ENCODE data around the gene CELF2.

Gene CELF2

DNA sequence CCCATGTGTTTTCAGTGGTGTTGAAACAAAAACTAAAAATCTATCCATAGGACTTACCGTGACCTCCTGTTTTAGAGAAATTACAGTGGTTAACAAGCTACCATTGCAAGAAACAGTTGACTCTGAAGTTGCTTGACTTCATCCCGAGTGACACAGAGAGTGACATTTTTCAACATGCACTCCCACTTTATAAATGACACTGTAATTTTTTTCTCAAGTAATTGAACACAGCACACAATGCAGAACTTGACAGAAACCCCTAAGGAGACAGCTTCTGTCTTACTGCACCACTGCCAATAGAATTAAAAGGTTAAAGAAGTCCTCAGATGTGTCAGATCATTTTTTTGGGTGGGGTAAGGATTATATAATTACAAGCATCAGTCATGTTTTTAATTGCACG lies 246.1 kb downstream of the CELF2 start:
- DNase-seq (ENCODE audit: low read depth, low spot score) = no peak
- H3K4me3 ChIP-seq (ENCODE audit: low read length) = no peak overlapping the region

DNA sequence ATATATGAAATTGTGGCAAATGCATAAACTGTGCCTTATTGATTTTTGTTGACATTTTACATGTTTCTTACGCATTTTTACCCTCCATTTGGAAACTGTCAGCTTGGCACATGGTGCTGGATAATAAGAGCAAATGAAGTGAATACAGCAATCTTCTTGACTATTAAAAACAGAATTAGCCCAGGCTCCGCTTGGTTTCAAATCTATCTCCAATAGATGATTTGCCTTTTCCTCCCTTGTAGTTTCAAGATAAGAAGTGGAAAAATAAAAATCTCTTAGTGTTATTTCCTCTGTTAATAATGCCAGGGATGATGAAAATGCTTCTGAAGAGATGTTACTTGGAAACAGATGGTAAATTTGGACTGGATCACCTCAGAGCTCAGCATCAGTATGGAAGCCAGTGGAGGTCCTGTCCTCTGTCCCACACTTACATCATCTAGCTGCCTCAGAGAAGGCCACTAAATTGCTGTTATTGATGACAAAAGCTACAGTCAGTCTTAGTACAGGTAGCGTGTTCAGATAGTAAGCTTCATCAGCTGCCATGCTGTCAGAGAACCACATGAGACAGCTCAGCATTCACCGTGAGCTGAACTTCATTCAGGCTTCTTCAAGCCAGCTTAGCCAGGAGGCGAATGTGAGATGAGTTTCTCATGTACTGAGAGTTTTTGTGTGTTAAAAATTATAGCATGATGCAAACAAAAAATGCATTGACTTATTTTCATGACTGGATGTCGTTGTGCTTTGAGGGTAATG lies 246.8 kb downstream of the CELF2 start:
- DNase-seq (ENCODE audit: low read depth, low spot score) = no peak
- no peak overlapping the region for H3K4me3 ChIP-seq (ENCODE audit: low read length)

DNA sequence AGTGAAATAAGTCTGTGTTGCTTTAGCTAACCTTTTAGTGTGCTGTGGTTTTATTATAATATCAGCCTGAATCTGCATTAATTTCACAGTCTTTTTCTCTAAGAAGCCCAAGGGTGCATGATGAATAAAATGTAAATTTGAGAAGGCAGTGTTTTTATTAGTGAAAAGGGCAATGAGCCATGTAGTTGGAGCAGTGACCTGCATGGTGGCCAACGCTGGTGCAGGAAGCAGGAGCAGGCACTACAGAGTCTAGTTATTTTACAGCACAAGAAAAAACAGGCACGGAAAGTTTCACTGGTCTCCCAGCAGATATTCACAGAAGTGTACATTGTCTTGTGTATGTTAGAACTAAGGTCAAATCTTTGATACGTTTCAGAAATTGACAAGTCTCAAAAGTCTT lies 247.8 kb downstream of the CELF2 start:
- H3K4me3 ChIP-seq (ENCODE audit: low read length) = no peak overlapping the region
- no peak for DNase-seq (ENCODE audit: low read depth, low spot score)

DNA sequence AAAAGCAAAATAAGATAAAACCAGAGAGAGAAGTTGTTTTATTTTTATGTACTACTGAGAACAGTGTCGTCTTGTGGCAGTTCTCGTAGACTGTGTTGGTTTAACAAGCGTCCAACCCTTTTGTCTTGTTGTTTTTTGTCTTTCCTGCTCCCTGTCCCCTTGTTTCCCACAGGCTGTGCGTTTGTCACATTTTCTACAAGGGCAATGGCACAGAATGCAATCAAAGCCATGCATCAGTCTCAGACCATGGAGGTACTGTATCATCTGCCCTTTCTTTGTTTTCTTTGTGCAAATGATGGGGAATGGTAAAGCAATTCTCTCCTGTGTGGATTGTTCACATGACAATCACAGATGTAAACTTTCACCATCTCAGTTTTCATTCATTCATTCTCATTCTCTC lies 248.8 kb downstream of the CELF2 start:
- H3K4me3 ChIP-seq (ENCODE audit: low read length) = no peak overlapping the region
- DNase-seq (ENCODE audit: low read depth, low spot score) = no peak

DNA sequence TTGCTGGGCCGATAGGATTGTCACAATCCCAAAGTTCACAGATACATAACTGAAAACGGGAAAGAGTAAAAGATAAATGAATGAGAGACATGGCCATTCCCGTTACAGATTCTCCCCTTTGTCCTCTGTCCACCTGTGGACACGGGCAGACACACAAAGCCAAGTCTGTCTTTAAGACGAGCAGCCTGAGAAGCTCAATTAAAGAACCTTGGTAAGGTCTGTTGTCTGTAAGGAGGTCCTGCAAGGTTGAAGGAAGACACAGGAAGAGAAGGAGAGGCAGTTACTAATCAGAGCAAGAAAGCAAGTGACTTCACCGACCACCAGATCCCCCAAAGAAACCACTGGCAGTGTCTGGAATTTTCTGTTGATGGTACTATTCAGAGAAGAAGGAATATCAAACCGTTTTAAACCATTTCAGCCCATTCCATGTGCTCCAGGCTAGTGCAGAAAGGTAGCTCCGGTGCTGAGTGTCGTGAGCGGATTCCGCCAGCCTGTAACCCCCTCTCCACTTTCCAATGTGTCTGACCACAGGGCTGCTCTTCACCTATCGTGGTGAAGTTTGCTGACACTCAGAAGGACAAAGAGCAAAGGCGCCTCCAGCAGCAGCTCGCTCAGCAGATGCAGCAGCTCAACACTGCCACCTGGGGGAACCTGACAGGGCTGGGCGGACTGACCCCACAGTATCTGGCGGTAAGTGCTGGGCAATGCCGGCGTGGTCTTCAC lies 252.6 kb downstream of the CELF2 start:
- DNase-seq (ENCODE audit: low read depth, low spot score) = peak; percentile 34
- H3K4me3 ChIP-seq (ENCODE audit: low read length) = no peak overlapping the region

DNA sequence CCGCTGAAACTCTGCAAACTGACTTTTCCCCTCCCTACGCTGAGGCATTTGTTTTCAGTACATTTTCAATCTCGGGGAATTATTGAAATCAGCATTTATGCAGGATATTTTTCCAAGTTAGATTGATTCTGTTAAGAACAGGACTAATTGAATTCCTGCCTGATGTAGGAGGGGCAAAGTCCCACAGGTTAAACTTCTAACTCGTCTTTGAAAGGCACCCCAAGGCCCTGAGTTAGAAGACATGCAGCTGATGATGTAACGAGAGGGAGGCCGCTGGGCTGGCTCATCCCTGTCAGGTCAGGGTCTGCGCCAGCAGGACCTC lies 253.1 kb downstream of the CELF2 start:
- no peak overlapping the region for H3K4me3 ChIP-seq (ENCODE audit: low read length)
- no peak for DNase-seq (ENCODE audit: low read depth, low spot score)

DNA sequence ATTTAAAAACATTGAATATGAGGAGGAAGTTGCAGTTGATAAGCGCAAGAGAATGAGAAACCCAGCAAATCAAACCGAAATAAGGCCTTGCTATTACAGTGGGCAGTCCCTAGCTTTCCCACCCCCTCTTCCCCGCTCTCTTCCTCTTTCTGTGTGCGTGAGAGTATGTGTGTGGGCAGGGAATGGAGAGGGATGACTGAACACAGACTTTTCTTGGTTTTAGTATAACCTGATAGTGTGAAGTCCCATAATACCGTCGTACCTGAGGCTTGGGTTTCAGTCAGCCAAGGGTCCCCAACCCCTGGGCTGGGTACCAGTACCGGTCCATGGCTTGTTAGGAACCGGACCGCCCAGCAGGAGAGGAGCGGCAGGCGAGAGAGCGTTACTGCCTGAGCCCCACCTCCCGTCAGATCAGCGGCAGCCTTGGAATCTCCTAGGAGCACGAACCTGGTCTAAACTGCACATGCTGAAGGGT lies 255.3 kb downstream of the CELF2 start:
- no peak for DNase-seq (ENCODE audit: low read depth, low spot score)
- H3K4me3 ChIP-seq (ENCODE audit: low read length) = no peak overlapping the region

DNA sequence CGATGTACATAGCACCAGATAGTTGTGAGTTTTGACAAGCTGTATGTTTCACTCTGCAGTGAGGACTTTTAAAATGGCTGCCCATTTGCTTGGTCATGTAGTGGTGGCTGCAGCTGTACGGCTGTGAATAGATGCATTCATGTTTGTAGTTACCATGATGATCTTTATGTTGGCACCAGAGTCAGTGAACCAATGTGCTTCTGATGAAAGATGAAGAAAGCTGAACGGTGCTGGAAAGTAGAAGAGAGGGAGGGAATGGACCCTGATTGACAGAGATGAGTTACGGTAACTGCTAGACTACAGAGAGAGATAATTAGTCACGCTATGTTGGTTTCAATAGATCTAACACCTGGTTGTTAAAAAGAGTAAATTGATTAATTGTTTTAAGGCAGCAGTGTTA lies 256.8 kb downstream of the CELF2 start:
- DNase-seq (ENCODE audit: low read depth, low spot score) = no peak
- no peak overlapping the region for H3K4me3 ChIP-seq (ENCODE audit: low read length)

DNA sequence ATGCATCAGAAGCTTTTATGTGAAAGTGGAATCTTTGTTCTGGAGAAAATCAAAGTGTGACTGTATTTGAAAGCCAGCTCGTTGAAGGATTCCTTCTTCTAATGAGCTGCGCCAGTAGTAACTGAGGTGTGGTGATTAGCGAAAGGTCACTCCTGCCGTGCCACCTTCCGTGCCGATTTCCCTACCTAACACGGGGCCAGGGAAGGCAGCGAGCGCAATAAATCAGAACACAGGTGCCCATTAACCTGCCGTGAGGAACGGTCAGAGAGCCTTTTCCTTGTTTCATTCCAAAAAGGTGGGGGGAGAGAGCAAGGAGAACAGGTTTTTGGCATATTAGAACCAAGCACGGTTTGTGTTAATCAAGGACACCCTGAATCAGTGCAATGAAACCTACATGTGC lies 258.0 kb downstream of the CELF2 start:
- no peak for DNase-seq (ENCODE audit: low read depth, low spot score)
- no peak overlapping the region for H3K4me3 ChIP-seq (ENCODE audit: low read length)

DNA sequence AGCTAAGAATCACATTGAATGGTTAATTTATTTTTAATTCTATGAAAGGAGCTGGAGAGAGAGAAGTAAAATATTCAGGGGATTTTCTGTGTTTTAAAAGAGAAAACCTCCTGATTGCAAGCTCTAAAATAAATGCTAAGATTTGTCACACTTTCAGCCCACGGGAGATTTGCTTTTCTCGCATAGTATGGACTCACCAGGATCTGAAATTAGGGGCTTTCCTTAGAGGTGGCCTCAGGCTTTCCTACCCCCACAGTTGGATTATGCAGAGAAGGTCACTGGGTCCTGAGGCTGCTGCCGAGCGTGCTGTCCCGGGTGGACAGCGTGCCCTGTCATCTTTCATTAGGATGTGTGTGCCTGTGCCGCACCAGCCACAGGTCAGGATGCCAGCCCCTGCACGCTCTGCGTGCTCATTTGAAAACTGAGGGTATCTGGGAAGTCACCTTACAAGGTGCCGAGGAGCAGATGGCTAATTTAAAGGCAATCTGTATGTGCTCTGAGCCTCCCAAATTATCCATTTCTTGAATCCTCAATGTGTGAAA lies 258.8 kb downstream of the CELF2 start:
- no peak overlapping the region for H3K4me3 ChIP-seq (ENCODE audit: low read length)
- DNase-seq (ENCODE audit: low read depth, low spot score) = no peak

DNA sequence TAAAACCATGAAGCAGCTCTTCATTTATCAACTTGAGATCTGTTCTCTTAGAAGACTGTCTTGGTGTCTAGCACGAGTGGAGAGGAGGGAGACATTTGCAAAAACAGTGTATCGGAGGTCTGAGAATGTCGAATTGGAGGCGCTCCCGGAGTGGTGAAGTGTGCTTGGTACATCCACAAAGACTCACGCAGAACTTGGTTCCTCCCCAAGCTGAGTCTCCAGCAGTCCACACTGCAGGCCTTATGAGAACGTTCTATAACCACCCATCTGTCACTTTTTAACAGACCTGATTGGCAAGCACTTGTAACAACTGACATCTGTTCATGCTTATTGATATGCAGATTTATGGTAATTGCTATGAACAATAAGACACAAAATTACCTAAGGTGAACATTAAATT lies 261.6 kb downstream of the CELF2 start:
- no peak for DNase-seq (ENCODE audit: low read depth, low spot score)
- no peak overlapping the region for H3K4me3 ChIP-seq (ENCODE audit: low read length)

DNA sequence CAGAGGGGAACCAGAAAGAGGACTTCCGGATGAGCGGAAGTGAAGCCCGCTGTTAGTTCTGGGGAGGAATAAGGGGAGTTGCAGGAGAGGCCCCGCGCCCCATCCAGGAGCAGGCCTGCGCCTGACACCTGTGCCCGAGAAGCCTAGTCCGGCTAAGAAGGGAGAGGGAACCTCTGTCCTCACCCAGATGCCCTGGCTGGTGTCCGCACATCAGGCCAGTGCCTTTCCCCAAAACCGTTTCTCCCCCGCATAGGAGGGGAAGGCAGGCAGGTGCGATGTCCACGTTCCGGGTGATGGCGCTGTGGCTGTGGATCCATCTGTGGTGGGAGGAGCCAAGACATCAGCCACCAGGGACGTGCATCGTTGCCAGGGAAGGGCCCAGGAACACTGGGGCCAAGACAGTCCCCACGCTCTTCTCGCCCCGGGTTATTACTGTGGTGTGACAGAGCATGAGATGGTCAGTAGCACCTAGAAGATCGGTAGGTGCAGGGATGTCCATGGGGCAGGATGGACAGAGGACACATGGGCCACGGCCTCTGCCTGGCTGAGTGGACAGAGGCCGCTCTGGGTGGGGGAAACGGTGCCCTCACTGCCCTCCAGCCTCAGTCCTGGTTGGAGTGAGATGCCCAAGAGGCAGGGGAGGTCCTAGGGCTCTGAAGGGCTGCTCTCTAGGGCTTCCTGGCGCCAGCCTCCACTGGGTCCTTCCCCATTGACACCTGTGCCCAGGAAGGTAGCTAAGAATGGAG lies 262.7 kb downstream of the CELF2 start:
- no peak overlapping the region for H3K4me3 ChIP-seq (ENCODE audit: low read length)
- no peak for DNase-seq (ENCODE audit: low read depth, low spot score)

DNA sequence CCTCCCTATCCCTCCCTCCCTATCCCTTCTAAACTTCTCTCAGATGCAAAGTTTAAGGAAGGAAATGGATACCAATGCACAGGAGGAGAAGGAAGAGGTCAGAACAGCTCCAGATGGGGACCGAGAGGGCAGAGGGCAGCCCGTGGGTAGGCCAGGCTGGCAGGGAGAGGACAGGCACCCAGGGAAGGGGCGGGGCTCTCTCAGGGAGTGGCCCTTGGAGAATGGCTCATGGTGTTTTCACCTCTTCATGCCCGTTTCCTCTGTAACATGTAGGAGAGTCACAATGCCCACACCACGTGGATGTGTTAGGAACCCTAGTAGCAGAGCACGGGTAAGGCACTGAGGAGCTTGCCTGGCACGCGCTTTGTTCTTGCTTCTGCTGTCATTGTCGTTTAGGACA lies 264.5 kb downstream of the CELF2 start:
- no peak overlapping the region for H3K4me3 ChIP-seq (ENCODE audit: low read length)
- no peak for DNase-seq (ENCODE audit: low read depth, low spot score)

DNA sequence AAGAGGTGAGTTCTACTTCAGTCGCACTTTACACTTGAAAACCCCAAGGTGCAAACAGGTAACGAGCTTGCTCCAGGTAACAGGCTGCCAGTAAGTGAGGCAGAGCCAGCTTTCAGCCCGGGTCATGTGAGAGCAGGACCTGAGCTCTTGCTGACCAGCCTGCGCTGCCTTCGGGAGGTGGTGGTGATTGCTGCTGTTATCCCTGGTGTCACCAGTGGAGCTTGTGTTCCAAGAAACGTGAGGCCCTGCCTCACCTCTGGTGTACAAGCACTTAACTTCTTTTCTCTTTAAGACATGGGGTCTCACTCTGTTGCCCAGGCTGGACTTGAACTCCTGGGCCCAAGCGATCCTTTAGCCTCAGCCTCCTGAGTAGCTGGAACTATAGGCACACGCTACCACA lies 265.0 kb downstream of the CELF2 start:
- no peak for DNase-seq (ENCODE audit: low read depth, low spot score)

DNA sequence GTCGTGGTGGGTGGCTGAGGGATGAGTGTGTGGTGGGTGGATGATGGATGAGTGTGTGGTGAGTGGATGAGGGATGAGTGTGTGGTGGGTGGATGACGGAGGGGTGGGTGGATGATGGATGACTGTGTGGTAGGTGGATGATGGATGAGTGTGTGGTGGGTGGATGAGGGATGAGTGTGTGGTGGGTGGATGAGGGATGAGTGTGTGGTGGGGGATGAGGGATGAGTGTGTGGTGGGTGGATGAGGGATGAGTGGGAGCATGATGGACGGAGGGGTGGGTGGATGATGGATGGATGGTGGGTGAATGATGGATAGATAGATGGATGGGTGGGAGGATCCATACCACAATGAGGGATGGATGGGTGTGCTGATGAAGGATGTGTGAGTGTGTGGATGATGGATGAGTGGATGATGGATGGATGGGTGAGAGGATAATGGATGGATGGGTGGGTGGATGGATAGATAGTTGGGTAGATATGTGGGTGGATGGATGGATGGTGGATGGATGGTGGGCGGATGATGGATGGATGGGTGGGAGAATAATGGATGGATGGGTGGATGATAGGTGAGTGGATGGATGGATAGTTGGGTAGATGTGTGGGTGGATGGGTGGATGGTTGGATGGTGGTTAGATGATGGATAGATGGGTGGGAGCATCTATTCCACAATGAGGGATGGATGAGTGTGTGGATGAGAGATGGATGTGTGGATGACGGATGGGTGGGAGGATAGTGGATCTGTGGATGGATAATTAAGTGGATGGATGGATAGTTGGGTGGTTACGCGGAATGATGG lies 266.8 kb downstream of the CELF2 start:
- H3K4me3 ChIP-seq (ENCODE audit: low read length) = no peak overlapping the region
- no peak for DNase-seq (ENCODE audit: low read depth, low spot score)

More for the DNA sequence above, 265.0 kb downstream of the CELF2 start:
- H3K4me3 ChIP-seq (ENCODE audit: low read length) = no peak overlapping the region

DNA sequence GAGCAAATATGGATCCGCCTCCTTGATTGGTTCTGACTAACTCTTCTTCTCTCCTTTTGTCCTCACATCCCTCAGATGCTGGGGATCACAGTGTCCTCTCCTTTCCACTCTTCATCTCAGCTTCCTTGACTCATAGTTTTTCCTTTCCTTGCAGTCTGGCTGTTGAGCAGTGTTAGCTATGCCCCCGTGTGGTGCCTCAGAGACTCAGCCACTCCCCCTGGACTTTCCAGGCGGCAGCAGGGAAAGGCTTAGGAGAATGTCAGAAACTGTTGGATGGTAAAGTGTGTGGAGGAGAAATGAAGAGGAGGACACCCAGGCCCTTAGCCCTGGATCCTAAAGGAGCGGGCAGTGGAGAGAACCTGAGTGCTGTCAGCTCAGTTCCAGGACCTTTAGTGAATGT lies 267.5 kb downstream of the CELF2 start:
- H3K4me3 ChIP-seq (ENCODE audit: low read length) = no peak overlapping the region
- no peak for DNase-seq (ENCODE audit: low read depth, low spot score)

DNA sequence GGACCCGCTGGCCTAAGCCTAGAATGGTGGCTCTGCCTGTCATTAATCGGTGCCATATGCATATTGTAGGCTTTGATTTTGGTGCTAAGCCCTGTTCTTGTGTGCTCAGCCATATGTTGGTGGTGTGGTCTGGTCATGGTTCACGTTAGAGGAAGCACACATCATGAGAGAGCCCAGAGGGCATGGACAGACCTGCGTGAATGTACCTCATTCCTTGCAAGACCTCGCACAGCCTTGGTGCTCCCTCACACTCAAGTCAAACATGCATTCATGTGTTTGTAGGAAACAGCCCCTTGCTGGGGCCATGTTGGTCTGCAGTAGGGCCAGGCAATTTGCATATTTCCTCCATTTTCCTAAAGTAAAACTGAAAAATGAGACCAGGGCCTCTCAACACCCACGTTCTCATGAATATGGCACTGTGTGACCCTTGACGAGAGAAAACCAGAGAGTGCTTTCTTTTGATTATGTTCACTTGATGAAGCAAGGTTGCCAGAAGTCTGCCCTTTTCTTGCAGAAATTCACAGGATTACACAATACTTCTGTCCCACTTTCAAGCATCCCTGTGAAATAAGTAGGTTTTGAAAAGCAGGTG lies 268.7 kb downstream of the CELF2 start:
- no peak for DNase-seq (ENCODE audit: low read depth, low spot score)

DNA sequence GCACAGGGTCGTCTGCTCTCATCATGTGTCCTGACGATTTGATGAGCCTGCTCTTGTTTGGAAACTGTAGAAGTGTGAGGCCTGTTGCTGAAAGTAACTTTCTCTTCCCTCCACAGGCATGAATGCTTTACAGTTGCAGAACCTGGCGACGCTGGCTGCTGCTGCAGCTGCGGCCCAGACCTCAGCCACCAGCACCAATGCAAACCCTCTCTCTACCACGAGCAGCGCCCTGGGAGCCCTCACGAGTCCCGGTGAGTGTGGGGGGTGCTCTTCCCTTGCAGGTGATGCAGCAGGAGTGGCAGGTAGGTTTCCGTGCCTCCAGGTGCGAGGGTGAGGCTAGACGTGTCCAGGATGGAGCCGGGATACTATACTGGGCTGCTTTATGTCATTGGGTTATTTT lies 270.6 kb downstream of the CELF2 start:
- no peak overlapping the region for H3K4me3 ChIP-seq (ENCODE audit: low read length)
- DNase-seq (ENCODE audit: low read depth, low spot score) = no peak

More for the DNA sequence above, 268.7 kb downstream of the CELF2 start:
- H3K4me3 ChIP-seq (ENCODE audit: low read length) = no peak overlapping the region

All from Jurkat, Clone E6-1 (cell line).